Kidney glomerular epithelial cell (primary cell): ENCODE results near the gene MORN1.

Source experiments
- DNase-seq: peaks from one replicate; lab custom pipeline; 2025; lab: John Stamatoyannopoulos, UW

The MORN1 gene

DNA sequence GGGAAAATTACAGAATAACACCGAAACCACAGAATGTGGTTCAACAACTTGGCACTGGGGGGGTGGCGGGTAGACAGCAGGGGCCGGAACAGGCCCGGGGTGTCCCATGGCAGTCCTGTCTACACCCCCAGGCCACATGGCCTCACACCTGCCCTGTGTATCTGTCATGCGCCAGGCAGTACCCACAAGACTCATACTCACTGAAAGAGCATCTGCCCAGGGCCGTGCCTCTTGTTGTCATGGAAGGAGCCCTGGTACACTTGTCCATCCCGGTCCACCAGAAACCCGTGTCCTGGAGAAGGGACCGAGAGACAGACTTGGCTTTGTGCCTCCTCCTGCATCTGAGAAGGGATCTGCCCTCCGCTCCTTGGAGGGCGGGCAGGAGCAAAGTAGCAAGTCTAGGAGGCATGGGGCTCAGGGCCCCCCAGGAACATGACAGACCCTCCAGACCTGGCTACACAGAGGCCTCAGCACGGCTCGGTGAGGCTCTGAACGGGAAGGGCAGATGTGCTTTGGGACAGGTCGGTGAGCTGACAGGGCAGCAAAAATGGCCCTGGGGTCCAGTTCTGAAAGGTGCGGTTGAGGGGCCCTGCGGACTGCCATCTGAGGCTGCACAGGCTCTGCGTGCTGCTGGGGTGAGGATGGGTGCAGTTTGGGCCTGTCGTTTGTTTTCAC, 5.6 kb downstream of the MORN1 start:
- no peak for DNase-seq

DNA sequence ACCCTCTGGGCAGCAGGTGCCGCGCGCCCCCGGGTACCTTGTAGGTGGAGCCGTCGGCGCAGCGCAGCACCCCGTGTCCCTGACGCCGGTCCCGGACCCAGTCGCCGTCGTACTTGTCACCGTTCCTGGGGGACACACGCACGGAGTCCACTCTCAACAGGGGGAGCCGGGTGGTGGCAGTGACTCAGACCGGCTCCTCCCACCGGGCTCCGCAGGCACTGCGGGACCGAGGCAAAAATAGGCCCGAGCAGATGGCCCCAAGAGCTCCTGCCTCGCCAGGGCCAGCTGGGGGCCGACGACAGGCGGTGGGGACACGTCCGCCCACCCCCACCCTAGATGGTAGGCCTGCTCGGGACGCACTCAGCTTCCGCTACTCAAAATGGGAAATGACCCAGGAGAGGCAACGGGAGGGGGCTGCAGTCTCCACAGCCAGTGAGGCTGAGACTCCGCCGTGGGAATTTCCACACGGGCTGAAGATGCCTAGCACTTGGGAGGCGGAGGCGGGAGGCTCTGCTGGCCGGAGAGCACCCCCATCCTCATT, 6.3 kb downstream of the MORN1 start:
- DNase-seq: no peak

DNA sequence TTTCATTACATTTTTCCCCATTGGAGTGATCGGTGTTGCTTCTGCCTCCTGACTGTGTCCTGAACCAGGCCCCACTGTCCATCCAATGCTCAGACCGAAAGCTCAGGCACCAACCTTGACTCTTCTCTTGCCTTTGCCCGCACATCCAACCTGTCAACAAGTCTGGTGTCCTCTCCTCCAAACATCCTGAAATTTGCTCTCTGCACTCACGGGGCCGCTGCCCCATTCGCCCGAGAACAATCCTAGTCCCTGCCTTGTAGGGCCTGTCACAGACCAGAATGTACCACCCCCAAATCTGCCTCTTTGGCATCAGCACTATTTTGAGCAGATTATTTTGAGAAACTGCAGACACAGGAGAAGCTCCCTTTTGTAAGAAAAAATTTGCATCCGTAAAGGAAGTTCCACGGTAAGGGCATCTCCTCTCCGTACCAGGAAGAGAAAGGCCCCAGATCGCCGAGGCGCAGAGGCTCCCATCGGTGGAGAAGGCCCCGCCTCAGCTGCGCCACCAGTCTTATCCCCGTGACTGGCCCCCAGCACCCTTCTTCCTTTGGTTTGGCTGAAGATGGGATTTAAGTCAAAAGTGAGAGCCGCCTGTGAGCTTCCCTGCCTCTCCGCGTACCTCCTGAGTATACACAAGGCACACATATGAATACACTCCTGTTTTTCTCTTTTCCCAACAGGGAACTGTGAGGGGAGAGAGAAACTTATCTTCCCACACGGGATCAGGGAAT, 7.1 kb downstream of the MORN1 start:
- DNase-seq: no peak

DNA sequence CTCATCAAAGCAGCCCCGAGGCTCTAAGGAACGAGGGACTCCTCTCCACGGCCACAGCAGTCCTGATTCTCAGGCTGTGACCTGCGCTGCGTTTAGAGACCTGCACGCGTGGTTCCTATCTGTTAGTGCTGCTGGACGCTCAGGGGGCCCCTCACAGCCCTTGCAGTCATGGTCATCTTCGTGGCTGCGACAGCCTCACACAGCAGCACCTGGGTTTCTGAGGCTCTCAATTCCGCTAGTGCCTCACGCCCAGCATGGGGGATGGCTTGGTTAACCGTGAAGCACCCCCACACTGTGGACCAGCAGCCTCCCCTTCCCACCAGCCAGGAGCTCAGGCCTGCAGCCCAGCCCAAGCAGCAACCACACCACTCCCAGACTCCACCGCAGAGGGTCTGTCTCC, 7.8 kb downstream of the MORN1 start:
- DNase-seq: no peak

DNA sequence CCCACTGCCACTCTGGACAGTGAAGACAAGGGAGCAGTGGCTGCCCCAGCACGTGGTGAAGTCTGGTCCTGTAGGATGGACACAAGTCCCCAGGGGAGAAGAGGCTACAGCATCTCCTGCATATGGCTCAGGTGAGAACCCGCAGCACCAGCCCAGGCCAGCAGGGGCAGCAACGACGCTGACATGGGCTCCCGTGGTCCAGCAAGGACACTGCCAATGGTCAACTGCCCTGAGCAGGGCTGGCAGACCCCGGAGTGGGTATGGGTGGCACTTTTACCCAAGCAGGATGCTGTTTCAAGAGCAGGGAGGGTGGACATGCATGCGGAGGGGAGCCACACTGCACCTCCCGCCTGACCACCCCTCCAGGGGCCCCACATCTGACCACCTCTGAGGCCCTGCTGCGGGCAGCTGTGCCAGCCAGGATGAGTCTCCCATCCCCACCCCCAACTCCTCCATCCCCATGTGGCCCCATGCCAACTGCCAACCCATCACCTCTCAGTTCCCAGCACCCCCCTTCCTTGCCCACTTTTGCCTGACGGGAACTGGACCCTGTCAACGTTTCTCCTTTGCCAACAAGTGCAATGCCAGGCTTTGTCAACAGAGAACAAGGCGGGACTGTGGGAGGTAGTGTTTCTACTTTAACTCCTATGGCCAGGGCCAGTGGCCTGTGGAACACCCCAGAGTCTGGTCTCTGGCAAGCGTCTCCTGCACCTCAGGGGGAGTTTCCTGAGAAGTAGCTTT, 8.6 kb downstream of the MORN1 start:
- no peak for DNase-seq

DNA sequence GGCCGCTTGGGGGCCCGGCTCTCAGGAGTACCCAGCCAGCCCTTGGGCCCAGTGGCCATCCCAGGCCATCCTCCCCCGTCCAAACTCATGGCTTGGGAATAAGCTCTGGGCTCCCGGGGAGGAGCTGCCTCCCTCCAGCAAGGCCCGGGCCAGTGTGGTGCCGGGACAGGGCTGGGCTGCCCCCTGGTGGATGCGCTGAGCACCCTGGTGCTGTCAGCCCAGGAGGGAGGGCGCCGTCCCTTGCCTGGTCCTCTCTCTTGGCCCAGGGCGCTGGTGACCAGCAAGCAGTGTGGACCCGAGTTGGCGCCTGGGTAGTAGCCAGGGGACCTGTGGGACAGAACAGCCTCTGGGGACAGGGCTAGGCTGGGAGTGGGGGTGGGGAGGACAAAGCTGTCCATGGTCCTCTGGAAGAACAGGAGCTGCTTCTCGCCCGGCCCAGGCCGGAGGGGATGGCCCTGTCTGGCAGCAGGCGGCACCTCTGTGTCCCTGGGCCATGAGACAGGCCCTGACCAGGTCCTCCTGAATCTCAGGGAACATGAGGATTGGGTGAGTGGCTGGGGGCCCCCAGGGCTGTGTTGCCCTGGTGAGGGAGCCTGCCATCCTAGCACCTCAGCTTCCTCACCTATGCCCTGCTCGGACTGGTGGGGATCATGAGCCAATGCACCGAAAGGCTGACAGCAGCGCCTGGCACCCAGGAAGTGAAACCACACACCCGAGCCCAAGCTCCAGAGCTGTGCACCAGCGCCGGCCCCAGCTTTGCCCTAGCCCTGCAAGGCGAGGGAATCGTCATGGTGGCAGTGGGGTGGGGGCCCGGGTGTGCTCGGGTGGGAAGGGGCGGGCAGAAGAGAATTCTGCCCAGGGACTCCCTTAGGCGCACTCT, 9.4 kb downstream of the MORN1 start:
- peak; percentile 51 for DNase-seq

DNA sequence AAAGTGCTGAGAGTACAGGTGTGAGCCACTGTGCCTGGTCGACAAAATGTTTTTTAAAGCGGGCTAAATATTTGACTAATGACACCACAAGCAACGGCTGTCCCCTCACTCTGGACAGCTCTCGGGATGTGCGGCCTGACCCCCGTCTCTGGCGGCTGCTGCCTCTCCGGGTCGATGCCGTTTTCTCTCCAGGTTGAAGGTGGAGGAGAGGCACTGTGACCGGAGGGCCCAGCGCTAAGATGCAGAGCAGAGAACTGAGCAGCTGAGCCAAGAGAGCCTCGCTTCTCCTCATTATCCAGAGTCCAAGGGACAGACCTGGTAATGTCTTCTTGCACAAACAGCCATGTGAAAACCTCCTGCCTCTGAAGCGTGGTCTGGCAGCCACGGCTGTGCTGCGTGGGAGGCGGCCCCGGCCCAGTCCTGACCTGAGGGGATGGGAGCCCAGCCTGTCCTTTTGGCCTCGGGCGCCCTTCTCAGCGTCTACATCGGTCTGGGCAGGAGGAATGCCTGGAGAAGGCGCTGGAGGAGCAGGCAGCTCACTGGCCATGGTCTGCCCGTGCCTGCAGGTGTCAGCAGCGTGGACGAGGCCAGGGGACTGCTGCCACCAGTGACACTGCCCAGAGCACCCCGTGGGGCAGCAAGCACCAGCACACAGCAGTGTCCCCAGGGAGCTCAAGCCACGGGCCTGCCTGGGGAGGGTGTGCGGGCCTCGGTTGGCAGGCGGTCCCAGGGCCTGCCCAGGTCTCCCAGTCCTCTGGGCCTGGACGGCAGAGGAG, 10.3 kb downstream of the MORN1 start:
- DNase-seq: no peak

DNA sequence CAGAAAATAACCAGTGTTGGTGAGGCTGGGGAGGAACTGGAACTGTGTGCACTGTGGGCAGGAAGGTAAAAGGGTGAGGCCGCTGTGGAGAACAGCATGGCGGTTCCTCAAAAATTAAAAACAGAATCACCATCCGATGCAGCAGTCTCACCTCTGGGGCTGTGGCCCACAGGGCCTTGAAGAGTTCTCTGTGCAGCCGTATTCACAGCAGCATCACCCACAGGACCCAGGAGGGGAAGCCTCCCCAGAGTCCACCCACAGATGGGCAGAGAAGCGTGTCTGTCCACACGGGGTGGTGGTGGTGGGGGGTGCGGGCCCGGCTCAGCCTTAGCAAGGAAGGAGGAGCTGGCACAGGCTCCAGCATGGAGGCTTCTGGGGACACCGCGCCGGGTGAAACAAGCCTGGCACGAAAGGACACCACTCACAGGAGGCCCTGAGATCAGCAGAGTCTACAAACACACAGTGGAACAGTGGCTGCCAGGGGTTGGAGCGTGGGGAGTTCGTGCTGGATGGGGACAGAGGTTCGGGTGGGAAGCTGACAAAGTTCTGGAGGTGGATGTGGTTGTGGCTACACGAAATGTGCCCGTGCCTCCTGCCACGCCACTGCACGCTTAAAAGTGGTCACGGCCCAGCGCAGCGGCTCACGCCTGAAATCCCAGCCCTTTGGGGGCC, 11.5 kb downstream of the MORN1 start:
- DNase-seq: no peak

DNA sequence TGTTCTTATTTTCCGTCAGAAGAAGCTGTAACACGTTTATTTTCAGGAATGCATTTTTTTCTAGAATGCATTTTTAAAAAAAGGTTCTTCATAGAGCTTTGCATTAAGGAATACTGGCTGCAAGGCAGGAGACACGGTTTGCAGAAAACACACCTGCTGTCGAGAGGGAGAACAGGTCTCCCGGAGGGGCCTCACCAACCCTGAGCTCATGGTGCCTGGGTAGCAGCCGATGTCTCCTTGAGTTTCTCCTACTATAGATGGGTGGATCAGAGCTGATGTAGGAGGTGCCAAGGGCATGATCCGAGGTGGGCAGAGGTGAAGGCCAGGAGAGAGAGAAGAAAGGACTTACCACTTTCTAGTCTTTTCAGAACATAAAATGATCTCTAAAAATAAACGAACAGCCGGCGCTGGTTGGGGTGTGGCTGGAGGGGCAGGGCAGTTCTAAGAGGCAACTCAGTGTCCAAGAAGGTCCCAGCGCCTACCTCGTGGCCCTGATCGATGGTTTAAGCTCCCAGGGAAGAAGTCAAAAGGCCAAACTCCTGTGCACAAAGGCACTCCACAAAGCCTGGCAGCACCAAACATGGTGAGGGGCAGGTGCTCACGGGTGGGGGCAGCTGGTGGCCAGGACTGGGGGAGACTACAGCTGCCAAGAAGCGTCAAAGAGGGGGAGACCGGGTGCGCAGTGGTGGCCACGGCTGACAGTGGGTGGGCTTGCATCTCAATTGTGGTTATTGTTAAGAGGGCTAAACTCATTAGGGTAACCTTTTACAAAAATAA, 12.2 kb downstream of the MORN1 start:
- no peak for DNase-seq

DNA sequence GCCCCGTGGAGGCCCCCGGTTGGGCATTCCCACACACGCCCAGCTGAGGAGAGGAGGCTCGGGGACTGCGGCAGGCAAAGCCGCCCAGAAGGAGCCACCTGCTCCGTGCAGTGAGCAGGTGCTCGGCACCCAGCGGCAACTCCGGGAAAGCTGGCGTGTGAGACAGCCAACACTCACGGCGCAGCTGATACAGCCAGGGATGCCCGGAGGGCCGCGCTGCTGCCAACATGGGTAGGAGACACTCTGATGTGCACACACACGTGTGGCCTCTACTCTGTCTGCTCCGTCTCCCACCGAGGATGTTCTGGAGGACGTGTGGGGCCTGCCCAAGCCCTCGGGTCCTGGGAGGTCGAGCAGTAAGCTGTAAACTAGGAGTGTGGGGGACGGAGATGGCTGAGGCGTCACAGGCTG, 12.9 kb downstream of the MORN1 start:
- no peak for DNase-seq

DNA sequence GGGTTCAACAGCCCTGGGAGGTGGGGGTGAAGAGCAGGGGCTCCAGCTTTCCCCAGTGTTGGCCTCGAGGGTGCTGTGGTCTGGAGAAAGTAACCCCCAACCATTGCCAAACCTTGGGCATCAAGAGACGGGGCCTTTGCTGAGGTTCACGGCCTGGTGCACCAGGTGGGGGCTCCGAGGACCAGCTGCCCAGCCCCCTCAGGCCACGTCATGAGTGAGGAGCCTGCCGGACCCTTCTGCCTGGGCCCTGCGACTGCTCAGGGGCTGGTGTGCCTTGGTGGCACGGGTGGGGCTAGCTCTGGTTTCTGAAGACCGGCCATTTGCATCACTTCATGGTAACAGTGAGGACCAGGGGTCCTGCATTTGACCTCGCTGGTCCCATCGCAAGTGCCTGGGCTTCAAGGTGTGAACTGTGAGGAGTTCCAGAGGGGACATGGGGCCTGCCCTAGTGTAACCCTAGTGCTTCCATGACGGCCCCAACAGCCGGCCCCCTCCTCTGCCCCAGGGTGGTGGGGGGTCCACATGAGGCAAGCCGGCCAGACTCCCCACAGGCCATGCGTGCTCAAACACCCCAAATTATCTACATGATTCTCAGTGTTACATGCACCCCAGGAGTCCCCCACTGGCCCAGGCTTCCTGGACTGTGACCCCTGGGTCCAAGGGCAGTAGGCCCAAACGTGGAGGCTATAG, 13.5 kb downstream of the MORN1 start:
- DNase-seq: no peak

DNA sequence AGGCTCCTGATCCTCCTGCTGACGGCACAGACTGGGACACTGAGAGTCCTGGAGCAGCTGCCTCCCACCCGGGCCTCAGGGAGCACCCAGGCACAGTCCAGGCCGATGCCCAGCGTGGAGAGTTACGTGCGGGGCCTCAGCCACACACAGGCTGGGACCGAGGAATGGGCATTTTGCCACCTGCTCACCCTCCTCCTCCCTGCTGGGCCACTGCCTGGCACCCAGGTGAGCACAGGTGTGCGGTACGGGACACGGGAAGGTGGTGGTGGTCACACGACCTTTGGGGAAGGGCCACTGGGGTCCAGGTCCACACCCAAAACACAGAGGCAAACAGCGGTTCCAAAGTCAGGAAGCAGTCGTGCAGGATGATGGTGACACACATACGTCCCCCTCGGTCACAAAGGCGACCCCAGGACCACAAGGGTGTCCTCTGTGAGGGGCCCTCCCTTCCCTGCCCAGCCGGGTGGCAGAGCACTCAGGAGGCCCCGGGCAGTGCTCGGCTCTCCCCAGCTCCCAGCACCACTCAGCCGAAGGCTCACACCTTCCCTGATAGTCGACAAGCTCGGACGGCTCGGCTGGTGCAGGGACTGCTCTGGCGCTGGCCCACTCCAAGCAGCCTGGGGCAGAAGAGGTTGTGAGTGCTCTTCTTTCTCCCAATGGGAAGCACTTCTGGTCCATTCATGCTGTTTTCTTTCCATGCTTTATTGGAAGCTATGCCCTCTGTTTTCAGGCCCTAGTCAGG, 14.3 kb downstream of the MORN1 start:
- DNase-seq: no peak

DNA sequence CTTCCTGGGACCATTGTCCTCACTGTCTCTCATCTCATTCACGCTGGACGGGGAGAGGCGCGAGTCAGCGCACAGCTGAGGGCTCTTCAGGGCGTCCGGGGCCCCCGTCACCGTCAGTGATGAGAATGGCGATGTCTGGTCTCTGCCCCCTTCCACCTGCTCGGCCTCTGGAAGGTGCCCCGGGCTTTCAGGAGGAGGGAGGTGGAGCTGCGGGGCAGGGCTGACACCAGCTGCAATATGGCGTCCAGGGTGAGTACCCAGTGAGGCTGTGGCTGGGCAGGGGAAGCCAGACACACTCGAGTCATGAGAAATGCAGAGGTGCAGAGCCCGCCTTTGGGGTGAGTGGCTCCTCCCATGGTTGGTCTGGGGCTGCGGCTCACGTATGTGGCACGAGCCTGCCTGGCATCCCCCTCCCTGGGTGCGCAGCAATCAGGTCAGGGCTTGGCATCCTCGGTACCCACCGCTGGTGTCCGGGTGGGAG, 15.1 kb downstream of the MORN1 start:
- DNase-seq: no peak

DNA sequence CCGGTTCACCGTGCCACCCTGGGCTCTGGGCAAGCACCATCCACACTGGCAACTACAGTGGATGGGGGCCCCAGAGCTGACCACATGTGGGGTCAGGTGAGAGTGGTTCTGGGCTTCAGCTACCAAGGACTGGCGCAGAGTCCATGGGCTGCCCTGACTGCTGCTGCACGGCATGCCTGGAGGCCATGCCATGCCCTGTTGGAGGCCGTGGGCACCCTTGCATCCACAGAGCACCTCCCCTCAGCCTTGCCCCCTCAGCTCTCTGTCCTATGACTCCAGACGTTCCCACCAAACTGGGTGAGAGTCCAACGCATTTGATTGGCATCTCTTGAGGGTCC, 15.5 kb downstream of the MORN1 start:
- no peak for DNase-seq

DNA sequence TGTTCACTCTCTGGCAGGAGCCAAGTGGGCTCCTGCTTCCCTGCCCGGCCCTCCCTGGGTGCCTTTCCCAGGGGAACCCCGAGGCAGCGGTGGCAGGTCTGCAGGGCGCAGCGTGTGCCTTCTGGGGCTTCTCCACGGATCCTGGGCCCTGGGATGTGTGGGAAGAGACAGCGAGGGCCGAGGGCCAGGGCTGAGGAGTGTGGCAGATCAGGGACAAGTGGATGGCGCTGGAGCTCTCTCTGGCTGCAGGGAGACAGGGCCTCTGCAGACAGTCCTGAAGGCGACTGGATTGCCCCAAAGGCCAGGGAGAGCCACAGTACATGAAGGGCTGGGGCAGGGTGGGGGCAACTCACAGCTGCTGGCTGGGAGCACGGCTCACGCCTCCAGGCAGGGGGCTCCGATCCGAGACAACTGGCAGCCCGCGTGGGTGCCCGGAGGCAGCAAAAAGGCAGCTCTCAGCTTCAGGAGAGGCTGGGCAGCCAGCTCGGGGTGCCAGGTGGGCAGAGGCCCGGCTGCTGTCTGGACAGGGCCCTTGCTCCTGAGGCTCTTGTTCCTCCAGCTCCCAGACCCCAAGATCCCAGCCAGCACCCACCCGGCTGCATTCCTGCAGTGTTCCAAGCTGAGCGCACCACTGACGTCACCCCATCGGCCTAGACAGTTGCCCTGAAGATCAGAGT, 16.0 kb downstream of the MORN1 start:
- no peak for DNase-seq

DNA sequence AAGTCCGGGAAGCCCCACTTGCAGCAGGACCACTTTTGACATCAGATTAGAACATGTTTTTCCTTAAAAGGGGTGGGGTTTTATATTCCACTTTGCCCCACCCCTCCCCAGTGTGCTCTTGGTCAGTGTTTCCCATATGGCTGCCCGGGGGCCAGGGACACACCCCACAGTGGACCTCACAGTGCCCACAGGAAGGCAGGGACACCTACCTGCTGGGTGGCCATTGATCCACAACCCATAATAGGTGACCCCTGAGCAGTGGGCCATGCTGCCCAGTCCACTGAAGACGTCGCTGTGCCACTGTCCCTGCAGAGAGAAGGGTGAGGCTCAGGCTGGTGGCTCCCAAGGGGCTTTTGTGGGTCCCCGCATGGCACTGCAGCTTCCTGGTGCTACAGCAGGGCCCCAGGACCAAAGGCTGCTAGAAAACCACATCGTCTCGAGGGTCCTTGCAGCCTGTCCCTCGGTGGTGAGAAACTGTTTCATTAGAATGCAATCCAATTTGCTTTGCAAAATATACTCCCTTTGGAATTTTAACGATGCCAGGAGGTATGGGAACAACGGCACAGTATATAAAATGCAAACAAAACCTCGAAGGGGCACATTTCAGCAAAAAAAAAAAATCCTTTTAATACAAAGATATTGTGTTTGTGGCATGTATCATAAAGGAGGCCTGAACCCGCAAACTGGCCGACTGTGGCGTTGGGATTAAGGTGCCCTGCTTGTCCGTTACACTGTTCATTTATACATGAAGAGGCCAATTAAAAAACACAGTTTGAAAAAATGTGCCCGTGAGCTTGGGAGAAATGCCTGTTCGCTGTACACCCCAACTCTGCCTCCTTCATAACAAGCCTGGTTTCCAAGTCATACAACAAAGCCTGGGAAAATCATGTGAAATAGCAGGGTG, 16.9 kb downstream of the MORN1 start:
- DNase-seq: no peak
